CD14-positive monocyte (primary cell): ENCODE data around the gene PRKAR1B. TPM values are rescaled to one million over a fixed set of nuclear protein-coding genes. Genes with fewer than 3 reads are reported as not detected.
A peak's percentile ranks its signal among the peaks of the same experiment; 100 is the strongest.

Experiments
- DNase-seq, 3 donors: peaks; one replicate each; pipeline ENCODE4 v3.0.0-alpha.2; 2011 to 2022
- H2AFZ ChIP-seq: 2 replicates; pipeline ENCODE4 v1.6.0; 2012; ENCODE audit warnings: mild to moderate bottlenecking, low read depth, low read length, inconsistent platforms; ENCODE audit not compliant: insufficient read depth, poor library complexity, severe bottlenecking
- H3K27ac ChIP-seq, 2 donors: 1 replicate in 1 of 2; 2 replicates in 1 of 2; pipeline ENCODE4 v1.5.1; 2012 to 2013; ENCODE audit warnings: low read length in 2 of 2, control low read depth in 1 of 2, inconsistent platforms in 1 of 2, low read depth in 1 of 2, mild to moderate bottlenecking in 1 of 2
- H3K27me3 ChIP-seq, 2 donors: one replicate each; pipeline versions ENCODE4 v1.6.0 to v1.6.1; 2011 to 2013; ENCODE audit warnings: low read length in 2 of 2; ENCODE audit not compliant: control insufficient read depth in 2 of 2, insufficient read depth in 2 of 2
- H3K36me3 ChIP-seq, 2 donors: replicated peaks in 1 of 2; 1 replicate in 1 of 2; 2 replicates in 1 of 2; pipeline versions ENCODE4 v1.5.1 to v1.6.1; 2012 to 2013; ENCODE audit warnings: low read length in 2 of 2, control low read depth in 1 of 2, inconsistent platforms in 1 of 2, mild to moderate bottlenecking in 1 of 2; ENCODE audit not compliant: insufficient read depth in 2 of 2, control insufficient read depth in 1 of 2
- H3K4me1 ChIP-seq, 2 donors: 1 replicate in 1 of 2; 2 replicates in 1 of 2; pipeline versions ENCODE4 v1.5.1 to v1.6.1; 2012 to 2013; ENCODE audit warnings: low read length in 2 of 2, control low read depth in 1 of 2, inconsistent platforms in 1 of 2, mild to moderate bottlenecking in 1 of 2, moderate library complexity in 1 of 2; ENCODE audit not compliant: insufficient read depth in 2 of 2, control insufficient read depth in 1 of 2
- H3K4me2 ChIP-seq: replicated peaks from 2 replicates; pipeline ENCODE3; 2012; ENCODE audit warnings: low read length, moderate library complexity, mild to moderate bottlenecking; ENCODE audit not compliant: poor library complexity, severe bottlenecking; ENCODE audit errors: extremely low read depth
- H3K4me3 ChIP-seq, 3 experiments: fragments of 200-600 bp in 1 of 3; sonication (generic) in 1 of 3; replicated peaks in 1 of 3; 1 replicate in 2 of 3; 2 replicates in 1 of 3; pipeline ENCODE4 v1.5.1; 2011 to 2013; ENCODE audit warnings: low read length in 3 of 3, mild to moderate bottlenecking in 3 of 3, control low read depth in 2 of 3, low read depth in 2 of 3, inconsistent platforms in 1 of 3, moderate library complexity in 1 of 3
- H3K79me2 ChIP-seq: 2 replicates; pipeline ENCODE4 v1.6.0; 2012; ENCODE audit warnings: mild to moderate bottlenecking, control low read depth, inconsistent platforms, low read length, moderate library complexity; ENCODE audit not compliant: insufficient read depth
- H3K9ac ChIP-seq: 2 replicates; pipeline ENCODE4 v1.6.0; 2017; ENCODE audit warnings: low read length, mild to moderate bottlenecking; ENCODE audit not compliant: insufficient read depth, poor library complexity, severe bottlenecking
- H3K9me3 ChIP-seq, 2 donors: replicated peaks in 1 of 2; 1 replicate in 1 of 2; 2 replicates in 1 of 2; pipeline versions ENCODE4 v1.5.1 to v1.6.1; 2012 to 2013; ENCODE audit warnings: low read length in 2 of 2, control low read depth in 1 of 2; ENCODE audit not compliant: control insufficient read depth in 1 of 2, insufficient read depth in 1 of 2
- H4K20me1 ChIP-seq: 2 replicates; pipeline ENCODE4 v1.6.0; 2012; ENCODE audit warnings: mild to moderate bottlenecking, low read length, control low read depth, moderate library complexity; ENCODE audit not compliant: insufficient read depth
- H3K27ac Mint-ChIP-seq, 7 donors: one replicate each; pipeline ENCODE4 v1.8.0; 2020; ENCODE audit warnings: mild to moderate bottlenecking in 7 of 7, mixed read lengths in 7 of 7, moderate library complexity in 6 of 7, inconsistent platforms in 2 of 7
- H3K27me3 Mint-ChIP-seq, 3 donors: one replicate each; pipeline ENCODE4 v1.8.0; 2021 to 2022; ENCODE audit warnings: low read depth in 3 of 3, mild to moderate bottlenecking in 3 of 3, mixed read lengths in 3 of 3, moderate library complexity in 3 of 3, inconsistent platforms in 1 of 3
- H3K36me3 Mint-ChIP-seq, 2 donors: one replicate each; pipeline ENCODE4 v1.8.0; 2020; ENCODE audit warnings: mixed read lengths in 2 of 2, inconsistent platforms in 1 of 2, mild to moderate bottlenecking in 1 of 2
- H3K4me1 Mint-ChIP-seq: one replicate; pipeline ENCODE4 v1.8.0; 2020; ENCODE audit warnings: mild to moderate bottlenecking, mixed read lengths
- H3K4me3 Mint-ChIP-seq, 2 donors: one replicate each; pipeline ENCODE4 v1.8.0; 2020; ENCODE audit warnings: mild to moderate bottlenecking in 2 of 2, mixed read lengths in 2 of 2, moderate library complexity in 1 of 2
- H3K9me3 Mint-ChIP-seq, 7 donors: one replicate each; pipeline ENCODE4 v1.8.0; 2020 to 2022; ENCODE audit warnings: mixed read lengths in 7 of 7, mild to moderate bottlenecking in 6 of 7, moderate library complexity in 6 of 7, inconsistent platforms in 2 of 7
- WGBS: methylation state at CpG from one replicate; pipeline ENCODE4 v1.1.5; 2013; ENCODE audit warnings: missing lambda C conversion rate; ENCODE audit not compliant: insufficient coverage; 5-methylcytosine and 5-hydroxymethylcytosine counted together
- intact Hi-C, 2 donors: fragments of 100-400 bp; cut with micrococcal nuclease; formaldehyde crosslinking; loops; one replicate each; pipeline versions ENCODE4 v1.15.0 to v1.15.1; 2023
- polyA plus RNA-seq, 3 donors: library from polyadenylated mRNA; depleted of rRNA in 1 of 3; unstranded in 2 of 3; stranded (reverse) in 1 of 3; fragments of 300-500 nt in 2 of 3; fragments of >200 nt in 1 of 3; fragmentation: Illumina TruSeq in 2 of 3; gene quantifications; 1 replicate in 2 of 3; 2 replicates in 1 of 3; pipeline ENCODE4 v1.2.3, GENCODE V29; 2012 to 2021
- TF ChIP-seq, protein P1 (sequence below): fragments of 200-600 bp; IDR thresholded peaks from one replicate; pipeline ENCODE4 v1.8.0; 2022; ENCODE audit warnings: antibody characterized with exemption, mild to moderate bottlenecking

The PRKAR1B gene
- polyA plus RNA-seq, 3 donors = 0.94 to 2.1 (median 1.1) TPM

DNA sequence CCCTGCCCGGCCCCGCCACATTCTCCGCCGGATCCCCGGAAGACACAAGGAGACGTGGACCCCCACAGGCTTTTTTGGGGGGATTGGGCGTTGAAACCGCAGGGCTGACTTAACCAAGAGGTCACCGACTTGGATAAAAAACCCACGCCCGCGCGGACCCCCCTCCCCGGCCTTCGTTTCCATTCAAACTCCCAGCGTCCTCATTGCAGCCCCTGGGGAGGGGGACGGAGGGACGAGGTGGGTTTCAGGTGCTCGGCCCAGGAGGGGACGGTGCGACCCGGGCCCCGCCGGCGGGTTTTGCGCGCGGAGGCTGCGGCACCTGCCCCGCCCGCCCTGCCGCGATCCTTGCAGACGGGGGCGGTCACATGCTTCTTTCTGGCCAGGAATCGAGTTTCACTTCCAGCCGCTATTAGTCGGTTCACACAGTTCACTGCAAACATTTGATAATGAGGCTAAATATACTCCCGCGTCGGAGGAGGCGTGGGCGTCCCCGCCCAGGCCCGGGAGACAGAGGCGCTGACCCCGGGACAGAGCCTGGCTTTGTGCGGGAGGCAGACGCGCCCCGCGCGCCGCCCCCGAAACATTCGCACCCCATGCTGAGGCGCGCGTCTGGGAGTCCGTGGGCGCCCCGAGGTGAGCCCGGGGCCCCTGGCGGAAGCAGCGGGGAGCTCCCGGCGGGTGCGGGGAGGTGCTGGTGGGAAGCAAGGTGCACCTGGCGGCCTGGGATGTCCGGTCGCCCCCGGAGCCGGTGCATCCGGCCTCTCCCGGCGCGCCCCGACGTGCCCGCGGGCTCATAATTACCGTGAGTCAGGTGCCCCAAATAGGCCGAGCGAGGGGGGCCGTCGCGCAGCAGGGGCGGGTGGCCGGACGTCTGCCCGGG is 204.8 kb downstream of the PRKAR1B start:
- Histone ChIP-seq H3K9ac (peak overlapping the region; percentile 21), H3K4me2 (peak overlapping the region; percentile 70), H3K27me3 (peaks cover 28 to 72% of the 10 kb centered on the region in 2 donors), H3K27ac (no peak overlapping the region), H3K4me1 (peaks cover 6 to 17% of the 10 kb centered on the region in 2 donors), H2AFZ (peak overlapping the region; percentile 46), H4K20me1 (no peaks in the 10 kb centered on the region), H3K4me3 (peak overlapping the region in 2 of 3 experiments; percentile 2 to 69), H3K79me2 (no peaks in the 10 kb centered on the region), H3K36me3 (no peaks in the 10 kb centered on the region), H3K9me3 (peaks cover 0 to 9% of the 10 kb centered on the region in 2 donors)
- H3K36me3 Mint-ChIP-seq = no peaks in the 10 kb centered on the region
- H3K4me3 Mint-ChIP-seq = peak overlapping the region; percentile 64 to 87
- H3K27ac Mint-ChIP-seq = peak overlapping the region in 1 of 7 donors; percentile 36
- TF ChIP-seq, protein P1, sequence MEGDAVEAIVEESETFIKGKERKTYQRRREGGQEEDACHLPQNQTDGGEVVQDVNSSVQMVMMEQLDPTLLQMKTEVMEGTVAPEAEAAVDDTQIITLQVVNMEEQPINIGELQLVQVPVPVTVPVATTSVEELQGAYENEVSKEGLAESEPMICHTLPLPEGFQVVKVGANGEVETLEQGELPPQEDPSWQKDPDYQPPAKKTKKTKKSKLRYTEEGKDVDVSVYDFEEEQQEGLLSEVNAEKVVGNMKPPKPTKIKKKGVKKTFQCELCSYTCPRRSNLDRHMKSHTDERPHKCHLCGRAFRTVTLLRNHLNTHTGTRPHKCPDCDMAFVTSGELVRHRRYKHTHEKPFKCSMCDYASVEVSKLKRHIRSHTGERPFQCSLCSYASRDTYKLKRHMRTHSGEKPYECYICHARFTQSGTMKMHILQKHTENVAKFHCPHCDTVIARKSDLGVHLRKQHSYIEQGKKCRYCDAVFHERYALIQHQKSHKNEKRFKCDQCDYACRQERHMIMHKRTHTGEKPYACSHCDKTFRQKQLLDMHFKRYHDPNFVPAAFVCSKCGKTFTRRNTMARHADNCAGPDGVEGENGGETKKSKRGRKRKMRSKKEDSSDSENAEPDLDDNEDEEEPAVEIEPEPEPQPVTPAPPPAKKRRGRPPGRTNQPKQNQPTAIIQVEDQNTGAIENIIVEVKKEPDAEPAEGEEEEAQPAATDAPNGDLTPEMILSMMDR = no peak
- intact Hi-C loops = no loop called here
- H3K9me3 Mint-ChIP-seq = peaks cover 0 to 18% (median 3%) of the 10 kb centered on the region in 7 donors
- H3K4me1 Mint-ChIP-seq = peaks cover 10% of the 10 kb centered on the region
- peaks cover 57 to 73% (median 64%) of the 10 kb centered on the region in 3 donors for H3K27me3 Mint-ChIP-seq
- under 1% methylated on average over 75 of the region's 91 CpGs for WGBS
- DNase-seq = peak; percentile 20 to 46 (median 21)

DNA sequence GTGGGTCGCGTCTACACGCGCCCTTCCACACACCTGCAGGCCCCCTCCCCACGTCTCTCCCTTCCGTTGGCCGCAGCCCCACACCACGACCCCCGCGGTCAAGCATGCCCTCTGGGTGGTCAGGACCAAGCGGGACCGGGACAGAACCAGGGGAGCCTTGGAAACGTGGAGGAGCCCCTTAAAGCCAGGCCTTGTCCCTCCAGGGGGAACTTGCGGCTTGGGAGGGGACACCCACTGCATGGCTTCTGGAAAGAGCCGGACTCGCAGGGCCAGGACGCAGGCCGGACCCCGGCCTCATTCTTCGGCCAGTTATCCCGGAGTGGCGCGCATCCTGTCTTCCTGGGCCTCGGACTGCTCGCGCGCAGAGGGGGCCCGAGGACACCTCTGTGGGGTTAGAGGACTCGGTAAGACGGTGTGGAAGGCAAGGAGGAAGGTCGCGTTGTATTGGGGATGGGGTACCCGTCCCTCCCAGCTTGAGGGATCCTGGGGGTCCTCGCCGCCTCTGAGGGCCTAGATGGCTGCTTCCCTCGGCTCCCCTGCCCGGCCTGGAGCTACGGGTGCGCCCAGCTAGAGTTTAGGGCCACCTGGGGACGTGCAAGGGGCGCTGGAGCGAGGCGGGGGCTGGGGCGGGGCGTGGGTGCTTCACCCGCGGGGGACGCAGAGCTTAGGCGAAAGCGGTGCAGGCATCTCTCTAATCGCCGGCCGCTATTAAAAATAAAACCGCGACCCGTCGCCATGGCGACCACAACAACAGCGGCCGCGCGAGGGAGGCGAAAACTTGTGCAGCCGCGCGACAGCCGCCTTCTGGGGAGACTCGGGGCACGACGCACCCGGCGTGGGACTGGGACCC is 205.6 kb downstream of the PRKAR1B start:
- Histone ChIP-seq H3K4me1 (peaks cover 6 to 17% of the 10 kb centered on the region in 2 donors), H3K36me3 (no peaks in the 10 kb centered on the region), H3K4me3 (peak overlapping the region in 1 of 3 experiments; percentile 69), H3K9me3 (peaks cover 0 to 9% of the 10 kb centered on the region in 2 donors), H3K27me3 (peaks cover 28 to 76% of the 10 kb centered on the region in 2 donors), H2AFZ (no peak overlapping the region), H3K27ac (no peak overlapping the region), H3K9ac (no peak overlapping the region), H3K4me2 (peak overlapping the region; percentile 70), H3K79me2 (no peaks in the 10 kb centered on the region), H4K20me1 (no peaks in the 10 kb centered on the region)
- Mint-ChIP-seq H3K9me3 (peaks cover 0 to 16% (median 2%) of the 10 kb centered on the region in 7 donors), H3K27ac (peak overlapping the region in 1 of 7 donors; percentile 36), H3K4me1 (peaks cover 10% of the 10 kb centered on the region), H3K4me3 (peak overlapping the region in 1 of 2 donors; percentile 87), H3K27me3 (peaks cover 60 to 78% (median 68%) of the 10 kb centered on the region in 3 donors), H3K36me3 (no peaks in the 10 kb centered on the region)
- TF ChIP-seq, protein P1 = no peak
- DNase-seq = no peak
- intact Hi-C loops = no loop called here
- WGBS = 3% methylated on average over 61 of the region's 72 CpGs
